H9 (cell line): ENCODE data around the gene TMC2. TPM values are rescaled to one million over a fixed set of nuclear protein-coding genes. Genes with fewer than 3 reads are reported as not detected.

Source experiments
- DNase-seq: peaks from one replicate; pipeline ENCODE4 v3.0.0-alpha.2; 2017
- H2AFZ ChIP-seq: one replicate; pipeline ENCODE4 v1.6.1; 2013; ENCODE audit warnings: mild to moderate bottlenecking, low read length, control low read depth, moderate library complexity
- H2AK5ac ChIP-seq: 2 replicates; pipeline ENCODE4 v1.6.1; 2013; ENCODE audit warnings: low read length, control low read depth, mixed read lengths; ENCODE audit not compliant: insufficient read length
- H2BK120ac ChIP-seq: one replicate; pipeline ENCODE4 v1.6.1; 2013; ENCODE audit warnings: low read depth, mild to moderate bottlenecking, low read length, control low read depth, inconsistent platforms; ENCODE audit not compliant: poor library complexity, severe bottlenecking
- H2BK12ac ChIP-seq: 2 replicates; pipeline ENCODE4 v1.6.1; 2013; ENCODE audit warnings: low read length, control low read depth, mixed read lengths, low read depth; ENCODE audit not compliant: insufficient read length
- H2BK15ac ChIP-seq: 2 replicates; pipeline ENCODE4 v1.6.1; 2013; ENCODE audit warnings: low read depth, low read length, control low read depth
- H2BK20ac ChIP-seq: one replicate; pipeline ENCODE4 v1.6.1; 2013; ENCODE audit warnings: low read depth, mild to moderate bottlenecking, low read length, control low read depth, inconsistent platforms; ENCODE audit not compliant: poor library complexity, severe bottlenecking
- H2BK5ac ChIP-seq: 2 replicates; pipeline ENCODE4 v1.6.1; 2013; ENCODE audit warnings: low read length, control low read depth, mixed read lengths; ENCODE audit not compliant: insufficient read length
- H3K14ac ChIP-seq: 2 replicates; pipeline ENCODE4 v1.6.1; 2013; ENCODE audit warnings: low read length, control low read depth; ENCODE audit not compliant: insufficient read depth
- H3K18ac ChIP-seq: 2 replicates; pipeline ENCODE4 v1.6.1; 2013; ENCODE audit warnings: low read depth, mild to moderate bottlenecking, mixed read lengths, low read length, control low read depth; ENCODE audit not compliant: insufficient read length
- H3K23ac ChIP-seq: 2 replicates; pipeline ENCODE4 v1.6.1; 2013; ENCODE audit warnings: low read length, control low read depth, mixed read lengths, low read depth; ENCODE audit not compliant: insufficient read length
- H3K23me2 ChIP-seq: 2 replicates; pipeline ENCODE4 v1.6.1; 2013; ENCODE audit warnings: low read depth, mild to moderate bottlenecking, mixed read lengths, low read length, control low read depth; ENCODE audit not compliant: insufficient read length, poor library complexity, severe bottlenecking
- H3K27ac ChIP-seq: 2 replicates; pipeline ENCODE4 v1.5.1; 2013; ENCODE audit warnings: low read length, control low read depth, mixed read lengths, low read depth; ENCODE audit not compliant: insufficient read length
- H3K27me3 ChIP-seq: 2 replicates; pipeline ENCODE4 v1.6.1; 2013; ENCODE audit warnings: low read length, control low read depth, inconsistent platforms; ENCODE audit not compliant: insufficient read depth
- H3K4ac ChIP-seq: 2 replicates; pipeline ENCODE4 v1.6.1; 2013; ENCODE audit warnings: low read depth, mild to moderate bottlenecking, control low read depth, inconsistent platforms, low read length, moderate library complexity
- H3K4me1 ChIP-seq: 2 replicates; pipeline ENCODE4 v1.6.1; 2013; ENCODE audit warnings: low read length, control low read depth, inconsistent platforms; ENCODE audit not compliant: insufficient read depth
- H3K4me2 ChIP-seq: 2 replicates; pipeline ENCODE4 v1.6.1; 2013; ENCODE audit warnings: low read length, control low read depth, mixed read lengths; ENCODE audit not compliant: insufficient read length, insufficient read depth
- H3K56ac ChIP-seq: 2 replicates; pipeline ENCODE4 v1.6.1; 2013; ENCODE audit warnings: low read depth, mild to moderate bottlenecking, mixed read lengths, low read length, control low read depth; ENCODE audit not compliant: insufficient read length
- H3K79me1 ChIP-seq: 2 replicates; pipeline ENCODE4 v1.6.1; 2013; ENCODE audit warnings: low read depth, mild to moderate bottlenecking, moderate library complexity, low read length, control low read depth, inconsistent platforms; ENCODE audit not compliant: insufficient read depth, poor library complexity, severe bottlenecking
- H3K79me2 ChIP-seq: 2 replicates; pipeline ENCODE4 v1.6.1; 2013; ENCODE audit warnings: low read length, control low read depth, inconsistent platforms; ENCODE audit not compliant: insufficient read depth
- H3K9ac ChIP-seq: 2 replicates; pipeline ENCODE4 v1.6.1; 2013; ENCODE audit warnings: low read length, control low read depth, mixed read lengths; ENCODE audit not compliant: insufficient read length; ENCODE audit errors: extremely low read depth
- H3K9me3 ChIP-seq: one replicate; pipeline ENCODE4 v1.6.1; 2013; ENCODE audit warnings: low read depth, low read length, inconsistent platforms; ENCODE audit not compliant: control insufficient read depth
- H3T11ph ChIP-seq: one replicate; pipeline ENCODE4 v1.6.1; 2013; ENCODE audit warnings: mild to moderate bottlenecking, low read length, control low read depth, inconsistent platforms
- H4K20me1 ChIP-seq: one replicate; pipeline ENCODE4 v1.6.1; 2013; ENCODE audit not compliant: control insufficient read depth, insufficient read length, insufficient read depth
- H4K5ac ChIP-seq: 2 replicates; pipeline ENCODE4 v1.6.1; 2013; ENCODE audit warnings: low read depth, mild to moderate bottlenecking, mixed read lengths, low read length, control low read depth; ENCODE audit not compliant: insufficient read length
- H4K8ac ChIP-seq: replicated peaks from 2 replicates; pipeline ENCODE4 v1.6.1; 2013; ENCODE audit warnings: low read length, control low read depth, mixed read lengths, low read depth; ENCODE audit not compliant: insufficient read length
- H4K91ac ChIP-seq: 2 replicates; pipeline ENCODE4 v1.6.1; 2013; ENCODE audit warnings: low read depth, mild to moderate bottlenecking, moderate library complexity, mixed read lengths, low read length, control low read depth; ENCODE audit not compliant: insufficient read length
- H3K27ac Mint-ChIP-seq, 3 experiments: 2 replicates in 2 of 3; 3 replicates in 1 of 3; pipeline ENCODE4 v1.8.0; 2020 to 2021; ENCODE audit warnings: mixed read lengths in 3 of 3, mild to moderate bottlenecking in 1 of 3, moderate library complexity in 1 of 3
- H3K27me3 Mint-ChIP-seq: 2 replicates; pipeline ENCODE4 v1.8.0; 2021; ENCODE audit warnings: low read depth, mild to moderate bottlenecking, moderate library complexity, mixed read lengths
- H3K36me3 Mint-ChIP-seq, 3 experiments: 2 replicates in 2 of 3; 3 replicates in 1 of 3; pipeline ENCODE4 v1.8.0; 2020 to 2021; ENCODE audit warnings: low read depth in 3 of 3, mixed read lengths in 3 of 3; ENCODE audit not compliant: insufficient read depth in 1 of 3
- H3K4me1 Mint-ChIP-seq, 2 experiments: 2 replicates each; pipeline ENCODE4 v1.8.0; 2020; ENCODE audit warnings: mixed read lengths in 2 of 2
- H3K4me3 Mint-ChIP-seq, 2 experiments: 2 replicates in 1 of 2; 3 replicates in 1 of 2; pipeline ENCODE4 v1.8.0; 2020 to 2021; ENCODE audit warnings: mild to moderate bottlenecking in 2 of 2, mixed read lengths in 2 of 2, moderate library complexity in 1 of 2
- H3K9me3 Mint-ChIP-seq, 2 experiments: 2 replicates in 1 of 2; 3 replicates in 1 of 2; pipeline ENCODE4 v1.8.0; 2020; ENCODE audit warnings: mild to moderate bottlenecking in 2 of 2, mixed read lengths in 2 of 2, moderate library complexity in 1 of 2
- CTCF ChIP-seq: fragments of 200-600 bp; sonication (generic); conservative IDR thresholded peaks from 3 replicates; pipeline ENCODE4 v1.8.0; 2021; ENCODE audit warnings: antibody characterized with exemption, mild to moderate bottlenecking
- WGBS: extraction: QIAGEN DNeasy Blood & Tissue Kit; methylation state at CpG from one replicate; pipeline ENCODE4 v1.1.7; 2013; ENCODE audit warnings: missing lambda C conversion rate, low lambda C conversion rate, mixed read lengths; ENCODE audit not compliant: insufficient read length; ENCODE audit errors: extremely low coverage; 5-methylcytosine and 5-hydroxymethylcytosine counted together
- total RNA-seq: library from RNA; stranded (reverse); gene quantifications from 2 replicates; pipeline ENCODE4 v1.2.1, GENCODE V29; 2021

The TMC2 gene
- total RNA-seq, 1 experiment from 2014 or later = not detected

- no peak overlapping the region for H3K4ac ChIP-seq
- no peak overlapping the region for H2BK12ac ChIP-seq
- peaks cover 5% of the 10 kb centered on the region for H3K79me2 ChIP-seq
- no peak for TF ChIP-seq CTCF
- no peak overlapping the region for H3T11ph ChIP-seq
- H3K27me3 ChIP-seq = no peaks in the 10 kb centered on the region
- H2BK5ac ChIP-seq = no peak overlapping the region
- WGBS = no CpG with 5 or more reads among the region's 13 CpGs
- H2BK20ac ChIP-seq = no peak overlapping the region
- no peak overlapping the region for H4K8ac ChIP-seq
- Mint-ChIP-seq H3K9me3 (no peaks in the 10 kb centered on the region; a peak in 1 of 5 replicates), H3K36me3 (peaks cover 25 to 49% (median 39%) of the 10 kb centered on the region in 3 experiments), H3K27ac (peak overlapping the region; percentile 88 to 99 (median 91); a peak in 6 of 7 replicates), H3K27me3 (peaks cover 29% of the 10 kb centered on the region), H3K4me1 (peaks cover 4 to 13% of the 10 kb centered on the region in 2 experiments), H3K4me3 (peak overlapping the region; percentile 97)
- no peak overlapping the region for H3K18ac ChIP-seq
- 0 out of 2 replicates have a peak, but pooled peaks cover 3% of the 10 kb centered on the region for H3K4me1 ChIP-seq
- peaks cover 10% of the 10 kb centered on the region for H3K23me2 ChIP-seq
- H3K9ac ChIP-seq = peak overlapping the region; percentile 75
- DNase-seq = no peak
- no peak overlapping the region for H2AK5ac ChIP-seq
- no peak overlapping the region for H3K27ac ChIP-seq
- H3K56ac ChIP-seq = no peak overlapping the region
- H3K79me1 ChIP-seq = no peaks in the 10 kb centered on the region
- no peaks in the 10 kb centered on the region for H4K20me1 ChIP-seq
- peak overlapping the region; percentile 93 for H3K4me2 ChIP-seq
- H2BK120ac ChIP-seq = no peak overlapping the region
- peak overlapping the region; percentile 1 for H4K5ac ChIP-seq
- peak overlapping the region; percentile 16 for H4K91ac ChIP-seq
- H2AFZ ChIP-seq = no peak overlapping the region
- H3K14ac ChIP-seq = no peak overlapping the region
- no peak overlapping the region for H3K23ac ChIP-seq
- no peak overlapping the region for H2BK15ac ChIP-seq
- no peaks in the 10 kb centered on the region for H3K9me3 ChIP-seq
Measured at GRCh38 chr20:2663364-2663886, 127.1 kb downstream of the TMC2 start.
